Measurements from ENCODE around the gene ZFP82. TPM values are rescaled to one million over a fixed set of nuclear protein-coding genes. Genes with fewer than 3 reads are reported as not detected.

The ZFP82 gene
- total and polyA plus RNA-seq, 12 donors, result 2.1 to 6.8 (median 4.6) TPM

GRCh38 chr19:36421749-36422481, 3.5 kb upstream of the ZFP82 start:
- no peak for DNase-seq
- Histone ChIP-seq H3K4me1 (replicated peaks in 1 of 2) (peaks cover 6 to 24% of the 10 kb centered on the region in 2 donors), H3K4me3 (peak overlapping the region in 1 of 4 donors; percentile 53), H3K36me3 (replicated peaks in 1 of 2) (no peaks in the 10 kb centered on the region), H3K27me3 (no peaks in the 10 kb centered on the region), H3K9me3 (replicated peaks in 1 of 3) (no peaks in the 10 kb centered on the region), H3K27ac (peak overlapping the region in 3 of 5 donors; percentile 37 to 44 (median 38))
- TF ChIP-seq POLR2A (IDR thresholded peaks at IDR 0.05) (no peak), CTCF (IDR thresholded peaks at IDR 0.05) (no peak)
- WGBS, 4 donors, result 21 to 36% (median 23%) methylated on average over 20 to 33 of the region's 33 CpGs
- intact Hi-C loops (cut with DNase I), result no loop called here

GRCh38 chr19:36420961-36421748, 2.7 kb upstream of the ZFP82 start:
- TF ChIP-seq CTCF (IDR thresholded peaks at IDR 0.05) (no peak), POLR2A (IDR thresholded peaks at IDR 0.05) (peak in 1 of 2 donors; percentile 23)
- intact Hi-C loops (cut with DNase I), result no loop called here
- H3K9me3 ChIP-seq (replicated peaks in 1 of 3), result no peaks in the 10 kb centered on the region
- peaks cover 6 to 24% of the 10 kb centered on the region in 2 donors for H3K4me1 ChIP-seq (replicated peaks in 1 of 2)
- H3K4me3 ChIP-seq, result peak overlapping the region in 1 of 4 donors; percentile 53
- no peaks in the 10 kb centered on the region for H3K36me3 ChIP-seq (replicated peaks in 1 of 2)
- H3K27me3 ChIP-seq, result no peaks in the 10 kb centered on the region
- 7 to 27% (median 11%) methylated on average over 14 to 61 of the region's 61 CpGs for WGBS, 4 donors
- peak; percentile 16 to 57 (median 35) for DNase-seq
- H3K27ac ChIP-seq, result peak overlapping the region in 3 of 5 donors; percentile 37 to 44 (median 38)

DNA sequence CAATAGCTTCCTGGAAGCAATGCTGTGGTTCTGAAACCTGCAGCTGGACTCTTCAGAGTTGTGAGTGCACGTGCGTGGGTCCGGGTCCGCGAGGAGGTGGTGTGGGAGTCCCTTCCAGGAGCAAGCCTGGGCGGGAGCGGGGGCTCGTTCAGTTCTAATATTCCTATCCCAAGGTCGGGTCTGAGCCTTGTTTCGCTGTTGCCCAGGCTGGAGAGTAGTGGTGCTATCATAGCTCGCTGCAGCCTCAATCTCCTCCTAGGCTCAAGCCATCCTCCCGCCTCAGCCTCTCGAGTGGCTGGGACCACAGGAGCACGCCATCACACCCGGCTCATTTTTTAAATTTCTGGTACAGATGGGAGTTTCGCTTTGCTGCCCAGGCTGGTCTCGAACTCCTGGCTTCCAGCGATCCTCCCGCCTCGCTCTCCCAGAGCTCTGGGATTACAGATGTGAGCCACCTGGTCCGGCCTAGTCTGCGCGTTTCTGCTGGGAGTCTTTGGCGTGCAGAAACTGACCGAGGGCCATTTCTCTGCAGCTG, 625 bp downstream of the ZFP82 start:
- Histone ChIP-seq H3K4me1 (replicated peaks in 1 of 2) (peaks cover 6 to 24% of the 10 kb centered on the region in 2 donors), H3K36me3 (replicated peaks in 1 of 2) (no peaks in the 10 kb centered on the region), H3K27ac (peak overlapping the region in 3 of 5 donors; percentile 73 to 94 (median 90)), H3K4me3 (peak overlapping the region in 3 of 4 donors; percentile 62 to 75 (median 68)), H3K9me3 (replicated peaks in 1 of 3) (no peaks in the 10 kb centered on the region), H3K27me3 (no peaks in the 10 kb centered on the region)
- DNase-seq, result peak in 2 of 7 donors; percentile 11 to 15
- WGBS, 4 donors, result 12 to 39% (median 21%) methylated on average over 7 to 25 of the region's 25 CpGs
- no peak for TF ChIP-seq POLR2A (IDR thresholded peaks at IDR 0.05)
- intact Hi-C loops (cut with DNase I), result no loop called here

GRCh38 chr19:36409841-36410240, 8.6 kb downstream of the ZFP82 start:
- H3K36me3 ChIP-seq (replicated peaks in 1 of 2), result peaks cover 0 to 44% of the 10 kb centered on the region in 2 donors
- DNase-seq, result no peak
- no peaks in the 10 kb centered on the region for H3K9me3 ChIP-seq (replicated peaks in 1 of 3)
- H3K27me3 ChIP-seq, result no peaks in the 10 kb centered on the region
- intact Hi-C loops (cut with DNase I), result no loop called here
- no peaks in the 10 kb centered on the region for H3K4me1 ChIP-seq (replicated peaks in 1 of 2)
- TF ChIP-seq CTCF (IDR thresholded peaks at IDR 0.05), result no peak
- H3K27ac ChIP-seq, result no peak overlapping the region
- no peak overlapping the region for H3K4me3 ChIP-seq
- WGBS, 4 donors, result 94 to 96% (median 95%) methylated on average over 5 of the region's 5 CpGs

Measured in adrenal gland (tissue), 12 donors.